ENCODE data around the gene RBM47.

DNA sequence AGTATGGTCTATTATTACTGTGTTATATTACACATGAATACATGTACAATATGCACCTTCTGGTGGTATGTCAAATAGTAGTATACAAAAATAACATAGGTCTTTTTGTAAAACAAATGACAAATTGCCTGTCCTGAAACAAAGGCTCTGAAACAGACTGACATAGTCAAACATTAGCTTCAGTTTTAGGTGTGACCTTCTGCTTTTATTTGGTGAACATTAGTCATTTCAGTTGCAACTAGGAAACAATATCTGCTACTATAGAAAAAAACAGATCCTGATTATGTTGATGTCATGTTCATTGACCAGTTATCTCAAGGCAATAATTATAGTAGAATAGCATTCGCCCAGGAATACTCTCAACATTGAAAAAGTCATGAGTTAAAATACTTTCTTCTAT lies 171.6 kb downstream of the RBM47 start:
- no peak for TF ChIP-seq GATA2 (IDR thresholded peaks at IDR 0.05; ENCODE audit: low read depth, low read length)
- no peak for TF ChIP-seq GATA3 (IDR thresholded peaks at IDR 0.05; ENCODE audit: low read depth, low read length)

All from SH-SY5Y (cell line).